HG03354 (cell line): Measurements from ENCODE around the gene EDN3.
"Not testable (repeated sequence)": the region's sequence is repeated elsewhere in the genome, so short reads cannot be mapped to it uniquely, and the experiment has no call there.

ENCODE experiments used
- ATAC-seq: cut with Tn5 transposase; IDR thresholded peaks from one replicate; pipeline ENCODE4 v1.9.1; 2021; ENCODE audit warnings: mild to moderate bottlenecking; ENCODE audit not compliant: unreplicated experiment, poor library complexity, severe bottlenecking

Gene EDN3

DNA sequence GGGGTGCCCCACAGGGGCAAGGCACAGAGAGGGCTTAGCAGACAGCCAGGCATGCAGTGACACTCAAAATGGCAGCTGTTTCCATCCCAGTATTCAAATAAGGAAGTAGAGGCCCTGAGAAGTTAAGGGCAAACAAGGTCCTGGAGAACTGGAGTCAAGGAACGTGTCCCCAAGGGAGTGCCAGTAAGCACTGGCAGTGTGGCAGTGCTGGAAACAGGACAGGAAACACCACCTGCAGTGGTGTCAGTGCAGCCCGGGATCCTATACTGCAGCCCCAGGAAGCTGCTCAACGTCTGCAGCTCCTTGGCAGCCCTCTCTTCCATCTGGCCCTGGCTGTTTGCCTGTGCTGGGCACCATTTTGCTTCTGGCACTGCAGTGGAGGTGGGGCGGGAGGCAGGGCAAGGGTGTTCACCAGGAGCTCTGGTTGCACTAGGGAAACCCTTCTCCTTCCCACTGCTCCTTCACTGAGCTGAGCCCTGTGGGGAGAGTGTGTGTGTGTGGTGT lies 56.3 kb downstream of the EDN3 start:
- ATAC-seq = no peak

DNA sequence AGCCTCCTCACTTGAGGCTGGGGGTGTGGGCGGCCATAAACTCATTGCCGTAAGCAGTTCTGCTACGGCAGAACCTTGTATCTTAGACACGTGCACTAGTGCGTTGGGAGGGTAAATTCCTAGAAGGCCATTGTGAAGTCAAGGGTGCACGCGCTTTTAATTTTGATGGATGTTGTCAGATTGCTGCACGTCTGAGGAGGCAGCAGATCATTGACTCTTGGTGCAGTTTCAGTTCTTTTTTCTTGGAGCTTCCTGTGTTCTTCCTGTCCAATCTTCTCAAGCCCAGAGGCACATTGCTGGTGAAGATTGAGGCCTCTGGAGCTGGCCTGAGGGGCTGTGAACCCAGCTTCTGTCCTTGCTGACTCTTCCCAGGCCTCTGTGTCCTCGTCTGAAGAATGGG lies 58.4 kb downstream of the EDN3 start:
- not testable (repeated sequence) for ATAC-seq

DNA sequence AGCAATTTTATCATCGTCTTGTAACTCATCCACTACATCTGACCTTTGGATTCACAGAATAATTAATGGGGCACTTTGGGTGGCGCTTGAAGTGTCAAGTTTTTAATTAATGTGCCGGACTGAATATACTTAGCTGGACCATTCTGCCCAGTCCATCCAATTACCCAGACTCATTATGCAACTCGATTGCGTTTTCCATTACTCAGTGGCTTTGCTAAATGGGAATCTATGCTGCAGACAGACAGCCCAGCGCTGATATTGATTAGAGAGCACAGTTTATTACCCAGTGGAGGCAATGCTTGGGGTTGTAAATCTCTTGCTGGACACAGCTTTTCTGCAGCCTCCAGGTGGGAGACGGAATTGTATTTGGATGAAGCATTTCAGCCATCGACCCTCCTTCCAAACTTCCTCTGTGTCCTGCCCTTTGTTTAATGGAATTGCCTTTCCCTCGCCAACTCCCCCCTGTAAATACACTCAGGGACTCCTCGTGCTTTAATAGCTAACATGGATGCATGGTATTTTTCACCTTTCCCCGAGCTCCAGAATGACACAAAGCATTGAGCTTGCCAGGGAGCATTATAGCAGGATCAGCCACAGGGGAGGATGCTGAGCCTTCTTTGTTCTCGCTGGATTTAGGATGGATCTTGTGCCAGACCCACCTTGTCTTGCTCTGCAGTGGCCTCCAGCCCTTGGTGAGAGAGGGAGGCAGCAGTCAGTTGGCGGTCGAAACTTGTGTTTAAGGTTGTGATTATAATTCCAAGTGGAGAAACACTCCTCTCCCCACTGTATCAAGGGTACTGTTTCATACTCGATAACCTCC lies 59.7 kb downstream of the EDN3 start:
- no peak for ATAC-seq

DNA sequence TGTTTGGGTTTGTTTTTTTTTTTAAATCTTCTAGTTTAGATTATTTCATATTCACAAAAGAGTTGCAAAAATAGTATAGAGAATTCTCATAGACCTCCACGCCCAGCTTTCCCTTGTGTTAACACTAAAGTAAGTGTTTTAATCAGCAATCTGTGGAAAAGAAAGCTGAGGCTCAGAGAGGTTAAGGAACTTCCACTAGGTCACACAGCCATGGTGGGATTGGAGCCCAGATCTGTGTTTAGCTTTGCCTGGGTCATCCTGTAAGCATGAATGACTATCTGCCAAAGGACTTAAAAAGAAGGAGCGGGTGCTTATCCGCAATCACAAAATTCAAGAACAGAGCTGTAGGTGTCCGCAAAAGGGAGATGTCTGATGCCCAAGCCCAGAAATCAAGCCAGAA lies 60.5 kb downstream of the EDN3 start:
- no peak for ATAC-seq

DNA sequence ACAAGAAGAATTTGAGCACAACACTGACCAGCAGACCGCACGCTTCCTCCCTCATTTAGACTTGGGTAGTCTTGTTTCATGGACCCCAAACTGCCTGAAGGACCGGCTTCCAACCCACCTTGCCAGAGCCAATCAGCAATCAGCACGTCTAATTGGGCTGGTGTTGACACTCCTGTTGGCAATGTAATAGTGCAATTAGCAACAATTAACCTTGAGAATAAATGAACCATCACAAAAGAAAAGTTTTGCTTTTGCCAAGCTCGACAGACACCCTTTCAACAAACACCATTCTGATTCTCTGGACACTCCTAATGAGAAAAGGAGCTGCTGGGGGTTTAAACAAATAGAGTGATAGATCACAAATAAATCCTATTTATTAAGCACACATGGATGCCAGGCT lies 61.0 kb downstream of the EDN3 start:
- no peak for ATAC-seq

DNA sequence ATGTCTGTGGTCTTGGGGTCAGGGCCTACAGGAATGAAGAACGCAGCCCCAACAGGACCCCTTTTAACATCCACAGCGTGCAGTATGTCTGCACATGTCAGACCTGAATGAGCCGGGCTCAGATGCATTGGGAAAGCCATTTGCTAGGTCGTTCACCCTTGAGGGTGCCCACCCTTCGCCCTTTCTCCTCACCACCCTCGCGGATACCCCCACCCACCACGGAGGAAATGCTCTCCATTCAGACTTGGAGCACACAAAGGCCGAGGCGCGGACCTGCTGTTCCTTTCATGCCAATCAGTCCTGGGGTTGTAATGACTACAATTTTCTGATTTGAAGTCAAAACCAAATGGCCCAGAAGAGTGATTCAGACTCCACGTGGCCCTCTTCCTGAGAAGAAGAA lies 62.7 kb downstream of the EDN3 start:
- ATAC-seq = no peak

DNA sequence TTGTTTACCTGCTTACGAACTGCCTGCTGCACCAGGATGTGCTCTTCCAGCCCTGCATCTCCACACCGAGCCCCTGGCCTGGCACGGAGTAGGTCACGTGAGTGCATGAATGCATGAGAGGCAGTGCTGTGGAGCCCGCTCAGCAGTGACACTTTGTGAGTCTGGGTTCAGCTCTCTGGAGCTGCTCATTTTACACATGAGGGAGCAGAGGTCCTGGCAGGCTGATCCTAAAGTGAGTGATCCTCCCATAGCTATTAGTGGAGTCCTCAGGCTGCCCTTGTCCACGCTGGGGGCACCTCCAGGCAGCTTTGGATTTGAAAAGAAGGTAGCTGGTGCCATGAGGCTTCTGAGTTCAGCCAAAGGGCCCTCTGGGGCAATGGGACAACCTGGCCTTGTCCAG lies 64.2 kb downstream of the EDN3 start:
- no peak for ATAC-seq

DNA sequence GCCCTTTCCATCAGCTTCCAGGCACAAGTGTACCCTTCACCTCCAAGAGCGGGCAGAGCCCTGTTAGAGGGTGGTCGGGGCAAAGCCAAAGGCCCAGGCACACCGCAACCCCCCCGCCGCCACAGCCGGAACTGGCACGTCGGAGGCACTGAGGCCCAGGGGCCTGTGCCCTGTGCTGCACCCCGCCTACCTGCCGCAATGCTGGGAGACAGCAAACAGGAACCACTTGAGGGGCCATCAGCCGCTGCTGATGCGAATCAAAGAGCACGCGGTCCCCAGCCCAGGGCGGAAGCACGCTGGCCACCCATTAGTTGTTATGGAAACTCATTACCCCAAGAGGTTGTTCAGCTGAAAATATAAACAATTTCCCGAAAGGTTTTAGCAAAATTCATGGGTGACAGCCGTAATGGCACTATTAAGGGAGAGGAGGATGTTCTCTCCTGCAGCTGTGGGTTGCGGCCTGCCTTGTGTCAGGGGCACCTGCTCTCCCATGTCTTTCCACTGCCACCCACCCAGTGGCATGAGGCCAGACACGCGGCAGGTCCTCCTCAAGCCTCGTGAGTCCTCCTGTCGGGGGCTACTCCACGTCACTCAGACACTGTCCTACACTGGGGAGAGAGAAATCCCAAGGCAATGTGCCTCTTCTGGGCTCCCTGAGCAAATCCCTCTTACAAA lies 65.3 kb downstream of the EDN3 start:
- no peak for ATAC-seq

DNA sequence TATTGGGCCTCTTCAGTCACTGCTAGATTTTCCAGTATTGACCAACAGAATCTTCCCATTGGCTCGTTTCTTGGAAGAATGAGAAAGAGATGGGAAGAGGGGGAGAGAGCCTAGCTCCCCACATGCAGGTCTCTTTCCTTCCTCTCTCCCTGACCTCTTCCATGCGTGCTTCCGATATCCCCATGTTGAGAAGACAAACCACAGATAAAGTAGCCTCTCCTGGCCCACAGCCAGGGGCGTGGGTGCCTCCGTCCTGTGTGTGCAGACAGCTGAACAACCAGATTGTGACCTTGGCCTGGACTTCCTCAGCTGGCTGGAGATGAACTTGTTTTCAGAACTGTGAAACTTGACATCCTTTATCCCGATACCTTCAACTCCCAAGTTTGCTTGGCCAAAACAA lies 71.0 kb downstream of the EDN3 start:
- ATAC-seq = no peak

DNA sequence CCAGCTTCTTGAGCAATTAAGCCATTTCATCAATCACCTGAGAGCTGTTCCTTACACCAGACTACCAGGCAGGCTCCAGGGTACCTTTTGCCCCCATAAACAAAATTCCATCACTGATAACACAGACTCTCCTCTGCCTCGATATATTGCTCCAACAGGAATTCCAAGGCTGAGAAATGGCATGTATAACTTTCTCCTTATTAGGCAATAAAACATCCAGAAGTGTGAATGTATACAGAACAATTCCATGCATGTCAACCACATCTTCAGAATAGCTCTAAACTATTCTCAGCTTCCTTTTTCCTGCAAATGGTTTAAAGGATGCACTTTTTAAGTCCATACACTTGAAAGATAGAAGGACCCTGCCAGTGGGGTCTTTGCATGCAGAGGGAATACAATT lies 73.8 kb downstream of the EDN3 start:
- no peak for ATAC-seq

DNA sequence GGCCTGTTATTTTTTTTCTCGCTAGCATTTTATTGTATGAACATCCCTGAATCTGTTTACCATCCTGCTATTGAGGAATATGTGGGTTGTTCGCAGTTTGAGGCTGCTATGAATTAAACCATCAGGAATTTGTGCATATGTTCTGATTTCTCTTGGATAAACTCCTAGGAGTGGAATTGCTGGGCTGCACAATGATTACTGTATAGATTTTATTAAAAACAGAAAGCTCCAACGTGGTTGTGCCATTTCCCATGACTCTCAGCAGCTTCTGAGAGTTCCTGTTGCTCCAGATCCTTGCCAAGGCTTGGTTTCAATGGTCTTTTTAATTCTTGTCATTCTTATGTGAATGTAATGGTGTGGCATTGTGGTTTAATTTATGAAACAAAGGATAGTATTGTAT lies 75.1 kb downstream of the EDN3 start:
- ATAC-seq = no peak
